KMS-11 (cell line): ENCODE measurements around the gene ZNF333.

Source experiments
- H2AFZ ChIP-seq: fragments of 200-600 bp; sonication (generic); 2 replicates; pipeline ENCODE4 v1.6.1; 2016; ENCODE audit warnings: antibody characterized with exemption, mixed run types, low read depth
- H3K27ac ChIP-seq: fragments of 200-600 bp; sonication (generic); 2 replicates; pipeline ENCODE4 v1.6.1; 2016; ENCODE audit warnings: mild to moderate bottlenecking, mixed run types
- H3K27me3 ChIP-seq: fragments of 200-600 bp; sonication (generic); 2 replicates; pipeline ENCODE4 v1.6.1; 2017; ENCODE audit warnings: mild to moderate bottlenecking, low read depth, mixed run types, moderate library complexity; ENCODE audit not compliant: insufficient read depth
- H3K36me3 ChIP-seq: fragments of 200-600 bp; sonication (generic); 2 replicates; pipeline ENCODE4 v1.6.1; 2017; ENCODE audit warnings: mild to moderate bottlenecking, mixed run types; ENCODE audit not compliant: insufficient read depth
- H3K4me1 ChIP-seq: fragments of 200-600 bp; sonication (generic); 2 replicates; pipeline ENCODE4 v1.6.1; 2016; ENCODE audit warnings: mild to moderate bottlenecking, low read depth, mixed run types; ENCODE audit not compliant: poor library complexity, severe bottlenecking
- H3K4me2 ChIP-seq: fragments of 200-600 bp; sonication (generic); 2 replicates; pipeline ENCODE4 v1.7.0; 2016; ENCODE audit warnings: mild to moderate bottlenecking, mixed run types
- H3K4me3 ChIP-seq: fragments of 200-600 bp; sonication (generic); IDR thresholded peaks from 2 replicates; pipeline ENCODE4 v1.6.1; 2017; ENCODE audit warnings: low read depth, low read length, mixed read lengths; ENCODE audit not compliant: insufficient read depth
- H3K79me2 ChIP-seq: fragments of 200-600 bp; sonication (generic); 2 replicates; pipeline ENCODE4 v1.6.1; 2016; ENCODE audit warnings: low read depth, mixed run types; ENCODE audit not compliant: insufficient read depth
- H3K9ac ChIP-seq: fragments of 200-600 bp; sonication (generic); 2 replicates; pipeline ENCODE4 v1.6.1; 2016; ENCODE audit warnings: mild to moderate bottlenecking, mixed run types
- H4K20me1 ChIP-seq: fragments of 200-600 bp; sonication (generic); 2 replicates; pipeline ENCODE4 v1.6.1; 2016; ENCODE audit warnings: mild to moderate bottlenecking, mixed run types; ENCODE audit not compliant: insufficient read depth
- CTCF ChIP-seq: fragments of 200-600 bp; sonication (generic); conservative IDR thresholded peaks from 2 replicates; pipeline ENCODE4 v1.6.1; 2017; ENCODE audit warnings: low read depth, mild to moderate bottlenecking, antibody characterized with exemption, low read length, moderate library complexity, mixed read lengths

The ZNF333 gene

GRCh38 chr19:14733574-14733973 lies 43.7 kb downstream of the ZNF333 start:
- no peaks in the 10 kb centered on the region for H3K79me2 ChIP-seq
- no peak overlapping the region for H3K9ac ChIP-seq
- no peak overlapping the region for H3K4me3 ChIP-seq
- H2AFZ ChIP-seq, result no peak overlapping the region
- TF ChIP-seq CTCF, result no peak
- H3K4me1 ChIP-seq, result no peaks in the 10 kb centered on the region
- H3K27me3 ChIP-seq, result peaks cover 6% of the 10 kb centered on the region; the same call in 1 of the 2 replicates
- no peaks in the 10 kb centered on the region for H3K36me3 ChIP-seq
- no peak overlapping the region for H3K4me2 ChIP-seq
- H3K27ac ChIP-seq, result no peak overlapping the region
- no peaks in the 10 kb centered on the region for H4K20me1 ChIP-seq

- Histone ChIP-seq H3K27ac (no peak overlapping the region), H2AFZ (no peak overlapping the region), H4K20me1 (no peaks in the 10 kb centered on the region), H3K27me3 (peaks cover 8% of the 10 kb centered on the region; the same call in 1 of the 2 replicates), H3K4me1 (no peaks in the 10 kb centered on the region), H3K79me2 (no peaks in the 10 kb centered on the region), H3K9ac (no peak overlapping the region), H3K36me3 (no peaks in the 10 kb centered on the region), H3K4me2 (no peak overlapping the region), H3K4me3 (no peak overlapping the region)
- no peak for TF ChIP-seq CTCF
Measured at GRCh38 chr19:14735915-14736314, 46.1 kb downstream of the ZNF333 start.

GRCh38 chr19:14746886-14747285 lies 57.0 kb downstream of the ZNF333 start:
- Histone ChIP-seq H2AFZ (no peak overlapping the region), H3K79me2 (no peaks in the 10 kb centered on the region), H4K20me1 (no peaks in the 10 kb centered on the region), H3K36me3 (no peaks in the 10 kb centered on the region), H3K9ac (no peak overlapping the region), H3K4me1 (no peaks in the 10 kb centered on the region), H3K27me3 (no peaks in the 10 kb centered on the region), H3K4me2 (no peak overlapping the region), H3K4me3 (no peak overlapping the region), H3K27ac (no peak overlapping the region)
- no peak for TF ChIP-seq CTCF

- H3K9ac ChIP-seq, result no peak overlapping the region
- H3K36me3 ChIP-seq, result no peaks in the 10 kb centered on the region
- TF ChIP-seq CTCF, result no peak
- H3K4me3 ChIP-seq, result no peak overlapping the region
- no peaks in the 10 kb centered on the region for H4K20me1 ChIP-seq
- H3K27me3 ChIP-seq, result no peaks in the 10 kb centered on the region
- H3K4me1 ChIP-seq, result no peaks in the 10 kb centered on the region
- no peak overlapping the region for H2AFZ ChIP-seq
- no peaks in the 10 kb centered on the region for H3K79me2 ChIP-seq
- H3K4me2 ChIP-seq, result no peak overlapping the region
- no peak overlapping the region for H3K27ac ChIP-seq
Measured at GRCh38 chr19:14748601-14749000, 58.8 kb downstream of the ZNF333 start.
